Hepatocyte (in vitro differentiated cells): Measurements from ENCODE around the gene C16orf82. TPM values are rescaled to one million over a fixed set of nuclear protein-coding genes. Genes with fewer than 3 reads are reported as not detected.

Experiments used
- DNase-seq: peaks from one replicate; pipeline ENCODE4 v3.0.0-alpha.2; 2016; ENCODE audit warnings: low spot score
- H2AFZ ChIP-seq: fragments of 200-600 bp; sonication (generic); 2 replicates; pipeline ENCODE4 v1.6.0; 2016; ENCODE audit warnings: antibody characterized with exemption, mild to moderate bottlenecking
- H3K27ac ChIP-seq: fragments of 200-600 bp; sonication (generic); 2 replicates; pipeline ENCODE4 v1.5.1; 2016; ENCODE audit warnings: mild to moderate bottlenecking
- H3K27me3 ChIP-seq: fragments of 200-600 bp; sonication (generic); 2 replicates; pipeline ENCODE4 v1.6.1; 2016
- H3K36me3 ChIP-seq: fragments of 200-600 bp; sonication (generic); replicated peaks from 2 replicates; pipeline ENCODE4 v1.5.1; 2016; ENCODE audit warnings: low read depth; ENCODE audit not compliant: insufficient read depth
- H3K4me1 ChIP-seq: fragments of 200-600 bp; sonication (generic); 2 replicates; pipeline ENCODE4 v1.5.1; 2016; ENCODE audit warnings: mild to moderate bottlenecking, moderate library complexity; ENCODE audit not compliant: insufficient read depth
- H3K4me2 ChIP-seq: fragments of 200-600 bp; sonication (generic); 2 replicates; pipeline ENCODE4 v1.6.0; 2016
- H3K4me3 ChIP-seq: fragments of 200-600 bp; sonication (generic); 2 replicates; pipeline ENCODE4 v1.5.1; 2016; ENCODE audit warnings: mild to moderate bottlenecking
- H3K79me2 ChIP-seq: fragments of 200-600 bp; sonication (generic); 2 replicates; pipeline ENCODE4 v1.6.0; 2017; ENCODE audit warnings: mild to moderate bottlenecking
- H3K9me2 ChIP-seq: fragments of 200-600 bp; sonication (generic); replicated peaks from 2 replicates; pipeline ENCODE4 v1.6.0; 2017; ENCODE audit warnings: mild to moderate bottlenecking; ENCODE audit not compliant: insufficient read depth
- H3K9me3 ChIP-seq: fragments of 200-600 bp; sonication (generic); 2 replicates; pipeline ENCODE4 v1.5.1; 2016; ENCODE audit warnings: low read depth, mild to moderate bottlenecking
- H4K20me1 ChIP-seq: fragments of 200-600 bp; sonication (generic); 2 replicates; pipeline ENCODE4 v1.6.0; 2016; ENCODE audit warnings: mild to moderate bottlenecking; ENCODE audit not compliant: insufficient read depth, poor library complexity, severe bottlenecking
- EZH2 ChIP-seq: fragments of 200-600 bp; sonication (generic); IDR thresholded peaks from 2 replicates; pipeline ENCODE4 v1.6.1; 2016; ENCODE audit warnings: antibody characterized with exemption, mild to moderate bottlenecking, borderline replicate concordance
- EZH2phosphoT487 ChIP-seq: fragments of 200-600 bp; sonication (generic); IDR thresholded peaks from one replicate; pipeline ENCODE4 v1.6.1; 2018; ENCODE audit warnings: antibody characterized with exemption, mild to moderate bottlenecking, low read depth, moderate library complexity; ENCODE audit not compliant: unreplicated experiment, severe bottlenecking
- WGBS: methylation state at CpG from one replicate; pipeline ENCODE4 v1.1.6; 2016; ENCODE audit warnings: low lambda C conversion rate; ENCODE audit errors: missing lambda C conversion rate; 5-methylcytosine and 5-hydroxymethylcytosine counted together
- polyA plus RNA-seq: library from polyadenylated mRNA; unstranded; fragments of >200 nt; fragmentation: Nextera tagmentation; extraction: Ambion mirVana; gene quantifications from 2 replicates; pipeline ENCODE4 v1.2.1, GENCODE V29; 2016
- total RNA-seq: library from RNA; depleted of rRNA; stranded (reverse); fragments of >200 nt; gene quantifications from 2 replicates; pipeline ENCODE4 v1.2.3, GENCODE V29; 2014
- TF ChIP-seq, protein P1 (sequence below): fragments of 200-600 bp; sonication (generic); IDR thresholded peaks from 2 replicates; pipeline ENCODE4 v1.5.1; 2016; ENCODE audit warnings: antibody characterized with exemption, mild to moderate bottlenecking; ENCODE audit not compliant: poor library complexity

C16orf82 gene
- total and polyA plus RNA-seq, 2 experiments from 2014 or later: not detected

DNA sequence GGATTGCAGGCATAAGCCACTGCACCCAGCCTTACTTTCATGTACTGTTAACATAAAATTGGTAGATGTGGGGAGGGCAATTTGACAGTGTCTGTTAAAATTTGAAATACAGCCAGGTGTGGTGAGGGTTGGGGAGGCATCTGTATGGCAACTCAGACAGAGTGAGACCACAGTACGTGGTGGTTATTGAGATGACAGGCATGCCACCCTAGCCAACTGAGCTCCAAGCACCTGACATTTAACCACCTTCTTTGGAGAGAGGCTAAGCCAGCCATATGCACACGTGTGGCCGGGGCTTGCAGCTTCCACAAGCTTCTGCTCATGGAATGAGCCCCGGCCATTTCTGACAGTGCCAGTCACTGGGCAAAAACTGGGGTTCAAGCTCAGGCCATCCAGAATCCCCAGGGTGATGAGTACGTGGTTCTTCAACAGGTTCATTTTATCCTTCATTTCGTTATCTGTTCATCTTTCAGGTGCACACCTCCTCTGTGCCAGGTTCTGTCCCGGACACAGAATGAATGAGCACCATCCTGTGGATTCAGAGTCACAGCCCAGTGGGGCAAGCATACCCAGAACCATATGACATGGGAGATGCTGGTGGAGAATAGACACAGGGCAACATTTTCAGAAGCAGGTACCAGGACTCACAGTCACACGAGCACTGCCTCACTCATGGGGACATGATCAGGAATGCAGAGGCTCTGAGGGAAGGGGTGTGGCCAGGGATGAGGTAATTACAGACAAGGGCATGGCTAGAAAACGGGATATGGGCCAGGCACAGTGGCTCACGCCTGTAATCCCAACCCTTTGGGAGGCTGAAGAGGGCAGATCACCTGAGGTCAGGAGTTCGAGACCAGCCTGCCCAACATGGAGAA is 36.2 kb downstream of the C16orf82 start:
- Histone ChIP-seq H3K9me3 (no peaks in the 10 kb centered on the region), H4K20me1 (no peaks in the 10 kb centered on the region), H3K4me3 (no peak overlapping the region), H3K27me3 (no peaks in the 10 kb centered on the region), H3K4me1 (no peaks in the 10 kb centered on the region), H3K9me2 (no peaks in the 10 kb centered on the region), H3K27ac (no peak overlapping the region), H3K4me2 (no peak overlapping the region), H2AFZ (no peak overlapping the region), H3K79me2 (no peaks in the 10 kb centered on the region), H3K36me3 (no peaks in the 10 kb centered on the region)
- TF ChIP-seq, protein P1, sequence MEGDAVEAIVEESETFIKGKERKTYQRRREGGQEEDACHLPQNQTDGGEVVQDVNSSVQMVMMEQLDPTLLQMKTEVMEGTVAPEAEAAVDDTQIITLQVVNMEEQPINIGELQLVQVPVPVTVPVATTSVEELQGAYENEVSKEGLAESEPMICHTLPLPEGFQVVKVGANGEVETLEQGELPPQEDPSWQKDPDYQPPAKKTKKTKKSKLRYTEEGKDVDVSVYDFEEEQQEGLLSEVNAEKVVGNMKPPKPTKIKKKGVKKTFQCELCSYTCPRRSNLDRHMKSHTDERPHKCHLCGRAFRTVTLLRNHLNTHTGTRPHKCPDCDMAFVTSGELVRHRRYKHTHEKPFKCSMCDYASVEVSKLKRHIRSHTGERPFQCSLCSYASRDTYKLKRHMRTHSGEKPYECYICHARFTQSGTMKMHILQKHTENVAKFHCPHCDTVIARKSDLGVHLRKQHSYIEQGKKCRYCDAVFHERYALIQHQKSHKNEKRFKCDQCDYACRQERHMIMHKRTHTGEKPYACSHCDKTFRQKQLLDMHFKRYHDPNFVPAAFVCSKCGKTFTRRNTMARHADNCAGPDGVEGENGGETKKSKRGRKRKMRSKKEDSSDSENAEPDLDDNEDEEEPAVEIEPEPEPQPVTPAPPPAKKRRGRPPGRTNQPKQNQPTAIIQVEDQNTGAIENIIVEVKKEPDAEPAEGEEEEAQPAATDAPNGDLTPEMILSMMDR: no peak
- TF ChIP-seq EZH2phosphoT487 (no peak), EZH2 (no peak)
- 79% methylated on average over 11 of the region's 11 CpGs for WGBS
- no peak for DNase-seq

DNA sequence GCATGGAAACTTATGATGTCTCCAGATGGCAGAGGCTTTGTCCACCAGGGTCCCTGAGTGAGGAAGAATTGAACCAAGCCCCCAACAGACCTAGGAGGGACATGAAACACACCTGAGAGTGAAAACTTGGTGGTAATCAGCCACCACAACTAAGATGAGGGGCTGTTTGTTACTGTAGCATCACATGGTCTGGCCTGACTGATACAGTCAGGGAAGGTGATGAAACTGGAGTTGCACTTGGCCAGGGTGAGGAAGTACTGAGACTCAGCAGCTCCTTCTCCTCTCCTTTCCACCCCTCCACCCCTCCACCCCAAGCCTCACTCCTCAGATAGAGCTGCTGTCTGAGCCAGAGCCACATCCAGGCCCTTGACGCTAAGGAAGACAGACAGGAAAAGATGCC is 37.2 kb downstream of the C16orf82 start:
- Histone ChIP-seq H3K9me3 (no peaks in the 10 kb centered on the region), H3K9me2 (no peaks in the 10 kb centered on the region), H3K4me2 (no peak overlapping the region), H4K20me1 (no peaks in the 10 kb centered on the region), H3K79me2 (no peaks in the 10 kb centered on the region), H3K4me1 (no peaks in the 10 kb centered on the region), H2AFZ (no peak overlapping the region), H3K4me3 (no peak overlapping the region), H3K27me3 (no peaks in the 10 kb centered on the region), H3K36me3 (no peaks in the 10 kb centered on the region), H3K27ac (no peak overlapping the region)
- WGBS: 57% methylated on average over 1 of the region's 1 CpG
- TF ChIP-seq EZH2phosphoT487 (no peak), EZH2 (no peak)
- TF ChIP-seq, protein P1: no peak
- no peak for DNase-seq

DNA sequence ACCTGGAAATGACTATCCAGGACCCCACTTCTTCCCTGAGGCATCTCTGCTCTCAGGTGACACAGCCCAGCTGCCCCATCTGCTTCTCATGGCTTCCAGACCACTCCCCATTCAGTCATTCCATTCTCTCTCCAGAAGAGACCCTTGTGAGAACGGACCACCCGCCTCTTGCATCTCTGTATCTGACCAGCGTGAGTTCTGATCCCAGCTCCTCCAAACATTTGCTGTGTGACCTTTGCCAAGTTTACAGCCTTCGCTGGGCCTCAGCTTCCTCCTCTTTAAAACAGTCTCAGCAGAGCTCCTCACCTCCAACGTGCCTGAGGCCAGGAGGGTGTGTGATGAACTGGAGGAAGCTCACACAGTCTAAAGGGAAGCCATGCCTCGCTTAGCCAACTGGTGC is 39.6 kb downstream of the C16orf82 start:
- H4K20me1 ChIP-seq: no peaks in the 10 kb centered on the region
- no peak overlapping the region for H2AFZ ChIP-seq
- no peaks in the 10 kb centered on the region for H3K27me3 ChIP-seq
- no peak for DNase-seq
- 96% methylated on average over 6 of the region's 6 CpGs for WGBS
- no peaks in the 10 kb centered on the region for H3K9me3 ChIP-seq
- no peak overlapping the region for H3K27ac ChIP-seq
- no peaks in the 10 kb centered on the region for H3K36me3 ChIP-seq
- H3K4me1 ChIP-seq: no peaks in the 10 kb centered on the region
- no peaks in the 10 kb centered on the region for H3K79me2 ChIP-seq
- H3K9me2 ChIP-seq: no peaks in the 10 kb centered on the region
- no peak for TF ChIP-seq EZH2
- TF ChIP-seq, protein P1: no peak
- no peak for TF ChIP-seq EZH2phosphoT487
- no peak overlapping the region for H3K4me3 ChIP-seq
- H3K4me2 ChIP-seq: no peak overlapping the region
